Gastrocnemius medialis (tissue), 4 donors: ENCODE measurements around the gene CDK14.

Experiments
- POLR2A ChIP-seq, 2 donors: fragments of 450-650 bp; IDR thresholded peaks; one replicate each; pipeline ENCODE4 v1.6.1; 2017; ENCODE audit warnings: antibody characterized with exemption in 2 of 2, mild to moderate bottlenecking in 2 of 2, moderate library complexity in 2 of 2
- TF ChIP-seq, protein P1 (sequence below), 5 experiments: fragments of 450-650 bp in 3 of 5; fragments of 200-600 bp in 2 of 5; sonication (generic) in 2 of 5; IDR thresholded peaks in 4 of 5; conservative IDR thresholded peaks in 1 of 5; 1 replicate in 4 of 5; 2 replicates in 1 of 5; pipeline ENCODE4 v1.5.1; 2016 to 2019; ENCODE audit warnings: antibody characterized with exemption in 5 of 5, mild to moderate bottlenecking in 3 of 5, moderate library complexity in 3 of 5

DNA sequence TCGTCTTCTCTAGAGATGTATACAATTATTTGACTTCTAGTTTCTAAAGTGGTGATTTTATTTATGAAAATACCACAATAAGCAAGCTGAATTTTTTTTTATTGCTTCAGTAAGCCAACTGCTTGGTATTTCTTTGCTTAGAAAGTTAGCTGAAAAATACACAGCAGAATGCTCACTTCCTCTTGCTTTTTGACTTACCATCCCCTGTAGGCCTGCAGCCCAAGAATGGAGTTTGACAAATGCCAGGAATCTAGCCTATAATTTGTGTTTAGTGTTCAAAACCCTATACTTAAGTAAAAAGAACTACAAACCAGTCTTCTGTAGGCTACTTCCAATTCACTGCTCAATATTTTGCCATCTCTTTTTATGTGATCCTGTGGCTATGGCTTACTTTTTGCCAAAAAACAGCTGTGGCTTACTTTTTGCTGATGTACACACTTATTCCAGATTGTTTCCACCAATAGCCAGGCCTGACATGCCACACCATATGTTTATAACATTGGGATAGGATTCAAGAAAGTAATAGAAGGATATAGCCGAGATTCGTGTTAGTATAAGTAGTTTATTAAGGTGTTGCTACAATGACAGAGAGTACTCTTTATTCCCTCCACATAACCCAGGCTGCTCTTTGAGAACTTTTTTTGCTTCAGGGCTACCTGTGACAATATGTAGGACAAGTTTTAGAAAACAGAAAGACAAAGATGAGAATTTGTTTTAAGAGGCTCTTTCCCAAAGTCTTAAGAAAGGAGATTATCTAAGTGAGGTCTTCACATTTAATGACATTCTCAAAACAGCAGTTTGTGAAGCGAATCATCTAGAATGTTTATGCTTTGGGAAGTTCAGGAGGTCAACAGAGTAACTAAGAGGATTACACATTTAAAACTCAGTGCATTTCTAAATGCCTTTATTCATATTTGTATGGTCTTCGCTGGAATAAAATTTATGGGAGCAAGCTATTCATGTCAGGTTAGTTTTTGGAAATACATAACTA is 404.2 kb downstream of the CDK14 start:
- TF ChIP-seq, protein P1, sequence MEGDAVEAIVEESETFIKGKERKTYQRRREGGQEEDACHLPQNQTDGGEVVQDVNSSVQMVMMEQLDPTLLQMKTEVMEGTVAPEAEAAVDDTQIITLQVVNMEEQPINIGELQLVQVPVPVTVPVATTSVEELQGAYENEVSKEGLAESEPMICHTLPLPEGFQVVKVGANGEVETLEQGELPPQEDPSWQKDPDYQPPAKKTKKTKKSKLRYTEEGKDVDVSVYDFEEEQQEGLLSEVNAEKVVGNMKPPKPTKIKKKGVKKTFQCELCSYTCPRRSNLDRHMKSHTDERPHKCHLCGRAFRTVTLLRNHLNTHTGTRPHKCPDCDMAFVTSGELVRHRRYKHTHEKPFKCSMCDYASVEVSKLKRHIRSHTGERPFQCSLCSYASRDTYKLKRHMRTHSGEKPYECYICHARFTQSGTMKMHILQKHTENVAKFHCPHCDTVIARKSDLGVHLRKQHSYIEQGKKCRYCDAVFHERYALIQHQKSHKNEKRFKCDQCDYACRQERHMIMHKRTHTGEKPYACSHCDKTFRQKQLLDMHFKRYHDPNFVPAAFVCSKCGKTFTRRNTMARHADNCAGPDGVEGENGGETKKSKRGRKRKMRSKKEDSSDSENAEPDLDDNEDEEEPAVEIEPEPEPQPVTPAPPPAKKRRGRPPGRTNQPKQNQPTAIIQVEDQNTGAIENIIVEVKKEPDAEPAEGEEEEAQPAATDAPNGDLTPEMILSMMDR (IDR thresholded peaks at IDR 0.05 in 4 of 5, conservative IDR thresholded peaks at IDR 0.05 in 1 of 5) = no peak
- no peak for TF ChIP-seq POLR2A (IDR thresholded peaks at IDR 0.05)
